GM19468 (cell line): ENCODE results near the gene HEXA.

ENCODE experiments used
- ATAC-seq: cut with Tn5 transposase; IDR thresholded peaks from one replicate; pipeline ENCODE4 v1.9.1; 2021; ENCODE audit warnings: mild to moderate bottlenecking, moderate library complexity, moderate number of reproducible peaks; ENCODE audit not compliant: unreplicated experiment; ENCODE audit errors: extremely low read depth

HEXA gene

DNA sequence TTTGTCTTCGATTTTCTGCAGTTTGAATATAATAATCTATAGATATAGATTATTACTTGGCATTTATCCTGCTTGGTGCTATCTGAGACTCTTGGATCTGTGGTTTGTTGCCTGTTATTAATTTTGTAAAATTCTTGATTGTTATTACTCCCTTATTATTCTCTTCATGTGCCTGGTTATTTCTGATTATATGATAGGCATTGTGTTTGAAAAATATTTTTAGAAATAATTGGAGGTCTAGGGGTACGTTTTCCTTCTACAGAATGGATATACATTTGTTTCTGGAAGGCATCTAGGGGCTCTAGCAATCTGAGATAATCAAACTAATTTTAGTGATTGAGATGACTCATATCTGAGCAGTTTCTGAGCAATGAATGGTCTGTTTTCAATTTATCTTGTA is 41.0 kb downstream of the HEXA start:
- no peak for ATAC-seq

DNA sequence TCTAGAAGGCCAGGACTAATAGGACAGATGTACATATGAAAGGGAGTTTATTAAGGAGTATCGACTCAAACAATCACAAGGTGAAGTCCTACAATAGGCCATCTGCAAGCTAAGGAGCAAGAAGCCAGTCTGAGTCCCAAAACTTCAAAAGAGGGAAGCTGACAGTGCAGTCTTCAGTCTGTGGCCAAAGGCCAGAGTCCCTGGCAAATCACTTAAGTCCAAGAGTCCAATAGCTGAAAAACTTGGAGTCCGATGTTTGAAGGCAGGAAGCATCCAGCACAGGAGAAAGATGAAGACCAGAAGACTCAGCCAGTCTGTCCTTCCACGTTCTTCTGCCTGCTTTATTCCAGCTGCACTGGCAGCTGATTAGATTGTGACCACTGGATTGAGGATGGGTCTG is 44.8 kb downstream of the HEXA start:
- no peak for ATAC-seq

DNA sequence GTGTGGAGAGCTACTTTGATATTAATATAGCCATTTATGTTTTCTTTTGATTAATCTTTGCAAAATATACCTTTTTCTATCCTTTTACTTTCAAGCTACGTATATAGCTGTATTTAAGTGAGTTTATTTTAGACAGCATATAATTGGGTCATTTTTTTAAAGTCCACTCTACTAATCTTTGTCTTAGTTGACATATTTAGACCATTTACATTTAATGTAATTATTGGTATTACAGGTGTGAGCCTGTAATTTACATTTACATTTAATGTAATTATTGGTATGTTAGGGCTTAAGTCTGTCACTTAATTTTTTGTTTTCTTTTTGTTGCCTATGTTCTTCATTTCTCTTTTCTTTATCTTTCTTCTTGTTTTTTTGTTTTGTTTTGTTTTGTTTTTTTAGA is 52.1 kb downstream of the HEXA start:
- ATAC-seq, result no peak

DNA sequence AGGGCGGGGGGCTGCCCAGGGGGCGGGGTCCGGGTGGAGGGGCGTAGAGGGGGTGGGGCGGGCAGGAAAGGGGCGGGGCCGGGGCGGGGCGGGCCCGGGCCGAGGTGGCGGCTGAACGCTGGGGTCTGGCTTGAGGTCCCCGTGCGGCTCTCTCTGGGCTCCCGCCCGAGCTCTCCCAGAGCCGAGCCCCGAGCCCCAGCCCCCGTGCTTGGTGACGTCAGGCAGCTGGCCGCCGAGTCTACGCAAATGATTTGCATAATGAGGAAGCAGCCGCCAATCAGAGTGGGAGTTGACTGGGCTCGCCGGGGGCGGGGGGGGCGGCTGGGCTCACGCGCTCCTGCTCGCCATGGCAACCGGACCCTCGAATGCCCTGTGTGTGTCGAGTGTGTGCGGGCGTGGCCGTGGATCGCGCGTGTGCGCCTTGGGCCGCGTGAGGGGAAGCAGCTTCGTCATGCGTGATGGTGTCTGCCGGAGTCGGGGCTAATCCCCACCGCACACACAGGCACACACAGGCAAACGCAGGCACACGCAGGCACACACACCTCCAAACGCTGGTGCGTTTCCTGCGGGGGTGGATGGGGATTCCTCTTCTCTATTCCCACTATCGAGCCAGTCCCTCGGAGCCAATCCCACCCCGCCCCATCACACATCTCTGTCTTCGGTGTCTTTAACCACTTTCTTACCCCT is 55.7 kb downstream of the HEXA start, which contains the start of gene CELF6:
TSS of gene CELF6 (minus strand) at position 173 of the 687 bp plus-strand sequence. CDS start 283 bp downstream, outside the sequence.
- ATAC-seq, result peak; percentile 19

DNA sequence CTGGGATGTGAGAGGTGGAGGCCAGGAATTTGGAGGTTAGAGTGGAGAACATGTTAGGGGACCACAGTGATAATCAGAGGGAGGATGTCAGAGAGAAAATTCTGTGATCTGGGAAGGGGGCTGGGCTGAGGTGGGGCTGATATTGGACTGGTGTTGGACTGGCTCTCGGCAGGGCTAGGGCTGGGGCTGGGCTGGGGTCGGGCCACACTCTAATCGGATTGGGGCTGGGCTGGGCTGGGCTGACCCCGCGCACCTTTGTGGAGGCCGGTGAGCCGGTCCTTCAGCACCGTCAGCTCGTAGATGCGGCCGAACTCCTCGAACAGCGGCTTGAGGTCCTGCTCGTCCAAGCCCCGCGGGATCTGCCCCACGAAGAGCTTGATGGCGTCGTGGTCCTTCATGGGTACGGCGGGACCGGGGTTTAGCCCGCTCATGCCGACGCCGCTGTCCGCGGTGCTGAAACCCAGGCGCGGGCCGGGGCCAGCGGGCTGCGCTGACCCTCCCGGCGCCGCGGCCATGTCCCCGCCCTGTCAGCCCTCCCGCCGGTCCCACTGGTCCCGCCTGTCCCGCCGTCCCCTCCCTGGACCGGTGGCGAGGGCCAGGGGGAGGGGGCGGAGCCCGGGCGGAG is 56.3 kb downstream of the HEXA start:
- ATAC-seq, result no peak

DNA sequence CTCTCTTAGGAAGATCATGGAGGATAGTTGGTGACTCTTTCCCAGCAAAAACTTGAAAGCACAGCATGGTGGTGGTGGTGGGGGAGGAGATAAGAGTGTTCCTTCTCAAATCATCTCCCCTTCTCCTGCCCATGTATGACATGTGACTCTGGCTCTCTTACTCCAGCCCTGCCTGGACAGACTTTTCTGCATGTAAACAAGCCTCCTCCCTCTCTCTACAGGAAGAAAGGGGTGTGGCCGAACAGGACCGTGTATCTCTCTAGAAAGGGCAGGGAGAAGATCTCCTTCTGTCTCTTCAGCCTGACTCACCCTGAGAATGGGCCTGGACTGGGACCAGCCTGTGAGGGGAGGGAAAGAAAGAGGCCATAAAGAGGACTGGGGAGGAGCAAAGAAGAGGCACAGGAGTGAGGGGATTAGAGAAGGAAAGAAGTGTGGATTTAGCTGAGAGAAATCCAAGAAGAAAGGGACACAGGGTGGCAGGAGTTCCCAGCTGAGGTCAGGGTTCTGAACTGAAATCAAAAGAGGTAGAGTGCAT is 57.3 kb downstream of the HEXA start:
- no peak for ATAC-seq

DNA sequence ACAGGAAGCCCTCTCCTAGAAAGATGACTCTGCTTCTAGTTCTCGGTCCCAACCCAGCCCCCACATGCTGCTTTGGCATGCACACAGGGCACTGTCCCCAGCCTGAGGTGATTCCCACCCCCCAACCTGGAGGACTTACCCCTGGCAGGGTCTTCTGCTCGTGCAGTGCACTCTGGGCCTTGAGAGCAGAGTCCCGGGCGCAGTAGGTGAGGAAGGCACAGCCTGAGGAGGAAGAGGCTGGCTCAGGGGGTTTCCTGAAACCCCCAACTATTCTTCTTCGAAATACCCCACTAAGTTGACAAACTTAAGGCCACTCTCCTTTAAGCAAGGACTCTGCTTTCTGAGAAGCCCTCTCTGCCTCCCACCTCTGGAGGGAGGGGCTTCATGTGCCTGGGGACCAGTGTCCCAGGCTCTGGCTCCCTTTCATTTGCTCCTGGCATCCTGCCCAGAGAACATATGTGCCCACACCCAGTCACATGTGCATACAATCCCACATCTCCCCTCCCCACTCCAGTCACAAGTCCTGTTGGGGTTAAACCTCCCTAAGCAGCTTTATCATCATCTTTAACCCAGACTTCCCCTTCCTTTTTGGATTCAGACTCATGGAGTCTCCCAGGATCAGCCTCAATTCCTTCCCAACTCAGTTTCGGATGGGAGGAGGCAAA is 60.0 kb downstream of the HEXA start:
- no peak for ATAC-seq

DNA sequence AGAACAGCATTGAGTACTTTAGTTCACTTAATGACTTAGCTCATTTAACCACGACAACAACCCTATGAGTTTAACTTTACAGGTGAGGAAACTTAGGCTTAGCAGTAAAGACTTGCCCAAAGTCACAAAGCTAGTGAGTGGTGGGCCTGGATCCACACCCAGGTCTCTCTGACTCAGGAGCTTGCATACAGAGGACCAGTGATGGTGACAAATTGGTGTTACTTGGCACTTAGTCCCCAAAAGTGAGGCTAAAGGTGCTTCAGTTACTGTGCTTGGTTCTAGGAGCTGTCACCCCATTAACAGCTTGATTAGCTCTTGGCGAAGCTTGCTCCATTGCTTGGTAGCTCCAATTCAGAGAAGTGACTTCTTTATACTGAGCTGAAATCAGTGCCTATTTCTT is 61.9 kb downstream of the HEXA start:
- ATAC-seq, result no peak

DNA sequence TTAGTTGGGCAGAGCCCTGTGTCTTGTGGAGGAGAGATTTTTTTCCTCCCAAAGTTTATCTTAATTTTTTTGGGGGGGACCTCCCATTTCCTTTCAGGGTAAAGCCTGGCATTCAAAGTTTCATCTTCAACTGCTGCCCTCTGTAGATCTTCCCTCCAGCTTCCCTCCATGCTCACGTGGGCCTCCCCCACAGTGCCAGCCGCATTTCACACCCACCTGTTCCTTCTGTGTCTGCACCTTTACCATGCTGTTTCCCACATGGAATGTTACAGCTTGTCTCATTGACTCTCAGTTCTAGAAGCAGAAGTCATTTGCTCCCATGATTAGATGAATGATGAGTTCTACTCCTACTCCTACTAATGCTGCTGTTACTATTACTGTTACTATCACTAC is 62.4 kb downstream of the HEXA start:
- no peak for ATAC-seq

DNA sequence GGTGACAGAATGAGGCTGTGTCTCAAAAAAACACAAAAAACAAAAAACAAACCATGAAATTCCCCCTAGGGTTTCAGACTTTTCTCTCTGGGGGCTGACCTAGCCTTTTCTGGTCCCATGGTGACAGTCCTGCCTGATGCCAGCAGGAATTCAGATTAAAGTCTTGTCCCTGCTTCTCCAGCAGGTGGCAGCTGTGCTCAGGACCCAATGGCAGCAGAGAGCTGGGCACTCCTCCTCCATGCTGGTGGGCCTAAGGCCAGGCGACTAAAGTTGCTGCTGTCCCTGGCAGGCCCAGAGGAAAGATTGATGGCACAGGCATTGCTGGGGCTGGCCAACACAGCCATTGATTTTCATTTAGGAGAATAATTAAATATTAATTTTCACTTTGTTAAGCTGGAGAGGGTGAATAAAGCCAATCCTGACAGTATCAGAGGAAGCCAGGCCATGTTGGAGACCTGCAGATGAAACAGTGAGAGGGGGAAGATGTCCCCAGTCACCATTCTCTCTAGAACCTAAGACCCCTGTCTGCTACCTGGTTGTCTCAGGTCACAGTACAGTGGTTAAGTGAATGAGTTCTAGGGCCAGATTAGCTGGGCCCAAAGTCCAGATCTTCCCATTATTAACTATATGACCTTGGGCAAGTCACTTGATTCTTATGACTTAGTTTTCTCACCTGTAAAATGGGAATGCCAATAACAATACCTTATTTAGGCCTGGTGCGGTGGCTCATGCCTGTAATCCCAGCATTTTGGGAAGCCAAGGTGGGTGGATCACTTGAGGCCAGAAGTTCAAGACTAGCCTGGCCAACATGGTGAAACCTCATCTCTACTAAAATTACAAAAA is 63.0 kb downstream of the HEXA start:
- no peak for ATAC-seq

DNA sequence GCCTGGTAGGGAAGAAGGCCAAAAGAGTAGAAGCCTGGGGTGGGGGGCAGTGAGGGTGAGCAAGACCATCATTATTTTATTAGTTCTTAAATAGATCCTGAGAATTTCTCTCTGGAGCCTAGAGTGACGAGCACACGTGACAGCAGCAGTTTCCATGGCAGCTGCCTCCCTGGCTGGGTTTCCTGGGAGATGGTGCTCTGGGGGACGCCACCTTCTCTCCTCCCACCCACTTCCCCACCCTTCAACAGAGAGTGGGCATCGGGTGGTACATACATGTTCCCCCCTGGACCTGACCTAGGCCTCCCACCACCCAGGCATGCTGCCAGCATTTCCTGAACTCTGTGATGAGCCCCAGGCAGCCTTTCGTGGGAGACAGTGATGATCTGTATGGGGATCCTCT is 68.8 kb downstream of the HEXA start:
- no peak for ATAC-seq

DNA sequence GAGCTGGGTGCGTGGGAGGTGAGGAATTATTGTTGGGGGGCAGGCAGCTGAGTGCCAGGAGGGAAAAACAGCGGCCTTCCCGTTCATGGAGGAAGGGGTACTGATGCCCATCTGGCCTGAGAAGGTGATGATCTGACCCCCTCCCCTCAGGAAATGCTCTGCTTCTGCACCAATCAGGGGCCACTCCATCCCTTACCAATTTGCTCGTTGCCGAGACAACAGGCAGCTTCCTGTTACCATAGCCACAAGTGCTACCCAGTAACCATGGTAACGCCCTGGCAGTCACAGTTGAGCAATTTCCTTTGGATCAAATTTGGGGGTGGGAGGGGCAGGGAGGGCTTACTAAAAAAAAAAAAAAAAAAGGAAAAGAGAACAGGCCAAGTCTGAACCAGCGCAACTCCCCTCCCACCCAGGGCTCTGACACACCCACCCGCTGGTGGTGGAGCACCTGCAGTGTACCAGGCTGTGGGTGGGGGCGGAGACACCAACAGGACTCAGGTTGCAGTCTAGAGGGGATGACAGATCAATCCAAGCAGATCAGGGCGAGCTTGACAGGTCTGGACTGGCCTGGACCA is 69.5 kb downstream of the HEXA start:
- ATAC-seq, result no peak

DNA sequence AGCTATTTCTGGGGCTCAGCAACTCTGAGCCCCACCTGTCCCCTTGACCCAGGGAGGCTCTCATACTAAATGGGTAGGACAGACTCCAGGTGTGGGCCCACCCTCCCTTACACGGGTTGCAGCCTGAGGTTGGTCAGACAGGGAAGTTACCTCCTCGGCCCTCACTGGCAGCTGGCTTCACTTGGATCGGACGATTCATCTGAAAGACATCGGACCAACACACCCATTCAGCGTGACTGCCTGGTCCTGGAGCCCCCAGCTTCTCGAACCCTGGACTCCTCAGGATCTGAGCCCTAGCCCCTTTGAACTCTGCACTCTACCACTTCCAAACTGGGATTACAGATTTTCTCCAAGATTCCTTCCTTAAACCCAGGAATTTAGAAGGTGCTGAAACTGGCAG is 71.2 kb downstream of the HEXA start:
- ATAC-seq, result no peak

DNA sequence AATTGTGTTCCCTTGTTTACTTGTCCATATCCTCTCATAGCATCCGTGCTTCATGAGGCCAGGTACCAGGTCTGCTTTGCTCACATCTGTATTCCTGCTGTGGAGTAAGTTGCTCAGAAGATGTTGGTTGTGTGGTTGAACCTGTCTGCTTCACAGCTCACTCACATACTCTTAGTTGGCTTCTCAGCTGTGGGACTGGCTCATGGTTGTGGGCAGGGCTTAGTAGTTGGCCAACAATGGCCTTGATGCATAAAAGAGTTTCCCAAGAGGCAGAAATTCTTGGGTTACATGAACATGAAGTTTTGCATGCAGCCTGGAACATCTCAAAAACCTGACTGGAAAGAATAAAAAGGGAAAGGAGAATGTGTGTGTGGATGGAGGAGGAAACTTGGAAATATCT is 72.9 kb downstream of the HEXA start:
- no peak for ATAC-seq
